GM12872 (cell line): Measurements from ENCODE around the gene MAPK8.

Source experiments
- CTCF ChIP-seq: IDR thresholded peaks from 3 replicates; pipeline ENCODE4 v1.5.1; 2011; ENCODE audit warnings: low read depth, mild to moderate bottlenecking, low read length, moderate library complexity; ENCODE audit not compliant: insufficient read depth

Gene MAPK8

GRCh38 chr10:48442809-48443177 is 136.3 kb downstream of the MAPK8 start:
- TF ChIP-seq CTCF = no peak

- peak; percentile 17; the same call in 1 of the 3 replicates for TF ChIP-seq CTCF
Measured at GRCh38 chr10:48444266-48444665, 137.8 kb downstream of the MAPK8 start.

GRCh38 chr10:48444861-48445841 is 138.7 kb downstream of the MAPK8 start:
- TF ChIP-seq CTCF = no peak

- no peak for TF ChIP-seq CTCF
Measured at GRCh38 chr10:48445932-48446331, 139.5 kb downstream of the MAPK8 start.

GRCh38 chr10:48446785-48447184 is 140.3 kb downstream of the MAPK8 start:
- no peak for TF ChIP-seq CTCF

GRCh38 chr10:48447356-48448215 is 141.1 kb downstream of the MAPK8 start:
- TF ChIP-seq CTCF = no peak

- no peak for TF ChIP-seq CTCF
Measured at GRCh38 chr10:48448796-48449195, 142.3 kb downstream of the MAPK8 start.
